NAMALWA (cell line): ENCODE measurements around the gene ZNF891.

Experiments used
- DNase-seq: peaks from one replicate; pipeline ENCODE4 v3.0.0-alpha.2; 2015; ENCODE audit warnings: low spot score

ZNF891 gene

DNA sequence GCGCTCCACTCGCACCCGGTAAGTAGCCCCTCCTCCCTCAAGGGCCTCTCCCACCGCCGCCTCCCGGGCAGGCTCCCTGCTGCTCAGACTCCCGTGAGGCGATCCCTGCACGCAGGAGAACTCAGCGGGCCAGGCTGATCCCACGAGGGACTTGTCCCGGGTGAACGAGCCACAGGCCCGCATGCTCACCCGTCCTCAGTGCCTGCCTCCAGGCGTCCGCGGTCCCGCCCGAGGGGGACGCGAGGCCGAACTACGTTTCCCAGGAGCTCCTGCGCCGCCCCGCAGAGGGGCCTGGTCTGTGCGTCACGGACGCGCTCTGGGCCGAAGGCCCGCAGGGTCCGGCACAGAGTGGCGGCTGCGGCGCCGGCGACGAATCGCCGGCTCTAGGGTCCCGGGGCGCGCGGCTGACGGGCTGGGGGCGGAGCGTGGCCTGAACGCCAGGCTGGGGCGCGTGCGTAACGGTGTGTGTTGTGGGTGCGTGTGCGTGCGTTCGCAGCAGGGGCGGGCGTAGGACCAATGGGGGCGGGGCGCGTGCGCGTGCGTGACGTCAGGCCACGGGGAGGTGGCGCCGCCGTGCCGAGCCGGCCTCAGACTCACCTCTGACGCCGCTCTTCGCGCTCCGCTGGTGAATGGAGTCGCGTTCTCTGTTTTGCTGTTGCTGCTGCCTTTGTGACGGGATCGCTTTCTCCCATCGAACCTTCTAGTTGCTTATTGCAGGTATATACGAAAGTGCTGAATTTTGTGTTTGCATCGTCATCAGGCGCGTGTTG lies at the start of gene ZNF891, which contains the start of gene ZNF10:
ZNF891 (minus strand) TSS at position 237 of the 770 bp plus-strand sequence. CDS start 8,356 bp downstream, outside the sequence.
ZNF10 (plus strand) TSS at position 590 of the 770 bp plus-strand sequence. CDS start 13,866 bp downstream, outside the sequence.
- peak; percentile 96 for DNase-seq

DNA sequence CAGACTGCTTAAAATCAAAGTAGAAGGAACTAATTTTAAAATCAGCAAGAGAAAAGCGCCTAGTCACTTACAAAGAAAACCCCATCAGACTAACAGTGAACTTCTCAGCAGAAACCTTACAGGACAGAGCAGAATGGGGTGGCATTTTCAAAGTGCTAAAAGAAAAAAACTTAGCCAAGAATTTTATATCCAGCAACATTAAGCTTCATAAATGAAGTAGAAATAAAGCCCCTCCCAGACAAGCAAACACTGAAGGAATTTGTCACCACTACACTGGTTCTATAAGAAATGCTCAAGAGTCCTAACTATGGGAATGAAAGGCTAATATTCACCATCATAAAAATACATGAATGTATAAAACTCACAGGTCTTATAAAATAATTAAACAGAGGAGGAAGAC lies 44.8 kb upstream of the ZNF891 start:
- no peak for DNase-seq

DNA sequence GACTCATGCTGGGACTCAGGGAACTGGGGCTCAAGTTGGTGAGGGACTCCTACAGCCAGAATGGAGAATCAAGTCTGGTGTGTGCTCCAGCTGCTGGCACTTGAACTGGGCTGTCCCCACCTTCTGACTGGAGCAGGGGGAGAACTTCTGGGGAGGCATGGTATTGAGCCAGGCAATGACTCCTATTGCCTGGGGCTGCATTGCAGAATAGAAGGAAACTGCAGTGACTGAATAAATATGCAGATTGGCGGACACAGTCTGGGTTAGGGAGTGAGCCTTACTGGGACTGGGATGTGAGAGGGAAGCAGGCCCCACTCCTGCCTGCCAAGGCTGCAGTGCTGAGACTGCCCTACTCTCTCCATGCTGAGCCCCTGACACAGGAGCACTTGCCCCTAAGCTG lies 42.4 kb upstream of the ZNF891 start:
- no peak for DNase-seq

DNA sequence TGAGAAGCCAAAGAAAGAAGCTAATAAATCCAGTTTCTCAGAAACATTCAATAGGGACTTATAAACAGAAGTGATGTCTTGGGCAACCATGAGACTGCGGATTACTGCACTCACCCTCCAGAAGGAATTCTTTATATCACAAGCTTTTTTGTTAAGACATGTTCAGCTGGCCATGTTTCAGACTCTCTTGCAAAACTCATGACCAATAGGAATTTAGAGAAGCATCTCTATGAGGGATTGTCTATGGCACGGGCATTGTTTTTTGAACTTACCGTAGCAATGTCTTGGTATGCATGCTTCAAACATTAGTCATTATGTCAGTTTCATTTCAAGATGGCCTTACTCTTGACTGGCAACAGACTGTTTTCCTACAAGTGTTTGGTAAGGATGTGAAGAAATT lies 35.7 kb upstream of the ZNF891 start:
- no peak for DNase-seq

DNA sequence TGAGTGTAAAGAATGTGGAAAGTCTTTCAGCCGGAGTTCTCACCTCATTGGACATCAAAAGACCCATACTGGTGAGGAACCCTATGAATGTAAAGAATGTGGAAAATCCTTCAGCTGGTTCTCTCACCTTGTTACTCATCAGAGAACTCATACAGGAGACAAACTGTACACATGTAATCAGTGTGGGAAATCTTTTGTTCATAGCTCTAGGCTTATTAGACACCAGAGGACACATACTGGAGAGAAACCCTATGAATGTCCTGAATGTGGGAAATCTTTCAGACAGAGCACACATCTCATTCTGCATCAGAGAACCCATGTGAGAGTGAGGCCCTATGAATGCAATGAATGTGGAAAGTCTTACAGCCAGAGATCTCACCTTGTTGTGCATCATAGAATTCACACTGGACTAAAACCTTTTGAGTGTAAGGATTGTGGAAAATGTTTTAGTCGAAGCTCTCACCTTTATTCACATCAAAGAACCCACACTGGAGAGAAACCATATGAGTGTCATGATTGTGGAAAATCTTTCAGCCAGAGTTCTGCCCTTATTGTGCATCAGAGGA lies 26.1 kb upstream of the ZNF891 start:
- no peak for DNase-seq

DNA sequence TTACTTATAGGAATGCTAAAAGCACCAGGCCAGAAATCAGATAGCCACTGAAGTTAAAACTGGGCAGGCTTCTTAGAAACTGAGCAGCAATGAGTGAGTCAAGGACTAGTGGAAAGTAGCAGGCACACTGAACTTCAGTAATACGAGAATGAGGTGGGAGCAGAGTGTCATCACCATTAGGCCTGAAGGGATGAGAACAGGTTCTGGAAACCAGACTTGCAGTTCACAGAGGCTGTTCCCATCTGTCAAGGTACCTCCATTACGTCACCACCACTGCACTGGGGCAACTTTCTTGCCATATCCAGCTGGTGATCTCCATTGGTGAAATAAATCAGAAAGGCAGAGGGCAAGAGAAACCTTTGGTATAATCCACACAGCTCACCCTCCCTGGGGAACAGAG lies 15.9 kb upstream of the ZNF891 start:
- no peak for DNase-seq

DNA sequence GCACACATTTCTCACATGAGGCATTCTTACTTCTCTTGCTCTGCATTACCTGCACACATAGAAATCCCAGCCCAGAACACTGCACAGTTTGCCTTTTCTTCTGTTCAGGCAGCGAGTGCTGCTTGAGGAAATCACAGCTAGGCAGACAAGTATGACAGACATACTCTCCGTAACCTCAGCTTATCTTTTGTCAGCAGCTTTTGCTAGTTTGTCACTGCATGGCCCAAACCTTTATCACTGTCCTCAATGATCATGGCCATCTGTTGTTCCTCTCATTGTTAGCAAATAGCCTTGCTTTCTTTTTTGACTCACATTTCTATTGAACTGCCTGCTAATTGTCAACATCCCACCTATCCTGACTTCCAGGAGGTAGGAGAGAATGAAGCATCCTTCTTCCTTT lies 5.7 kb upstream of the ZNF891 start:
- DNase-seq = no peak

DNA sequence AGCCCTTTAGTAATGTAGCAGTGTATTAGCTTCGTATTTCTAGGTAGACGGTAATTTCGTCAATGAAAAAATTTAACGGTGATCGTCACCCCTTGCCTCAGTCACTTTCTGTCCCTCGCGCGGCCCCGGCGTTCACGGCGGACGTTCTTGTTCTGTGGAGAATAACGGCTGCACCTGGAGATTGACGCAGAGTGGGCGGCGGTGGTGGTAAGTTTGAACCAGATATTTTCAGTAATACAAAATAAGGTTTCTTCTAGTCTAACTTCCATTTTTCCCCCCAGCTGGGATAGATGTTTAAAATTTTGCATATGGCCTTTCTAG lies 694 bp upstream of the ZNF891 start:
- no peak for DNase-seq

DNA sequence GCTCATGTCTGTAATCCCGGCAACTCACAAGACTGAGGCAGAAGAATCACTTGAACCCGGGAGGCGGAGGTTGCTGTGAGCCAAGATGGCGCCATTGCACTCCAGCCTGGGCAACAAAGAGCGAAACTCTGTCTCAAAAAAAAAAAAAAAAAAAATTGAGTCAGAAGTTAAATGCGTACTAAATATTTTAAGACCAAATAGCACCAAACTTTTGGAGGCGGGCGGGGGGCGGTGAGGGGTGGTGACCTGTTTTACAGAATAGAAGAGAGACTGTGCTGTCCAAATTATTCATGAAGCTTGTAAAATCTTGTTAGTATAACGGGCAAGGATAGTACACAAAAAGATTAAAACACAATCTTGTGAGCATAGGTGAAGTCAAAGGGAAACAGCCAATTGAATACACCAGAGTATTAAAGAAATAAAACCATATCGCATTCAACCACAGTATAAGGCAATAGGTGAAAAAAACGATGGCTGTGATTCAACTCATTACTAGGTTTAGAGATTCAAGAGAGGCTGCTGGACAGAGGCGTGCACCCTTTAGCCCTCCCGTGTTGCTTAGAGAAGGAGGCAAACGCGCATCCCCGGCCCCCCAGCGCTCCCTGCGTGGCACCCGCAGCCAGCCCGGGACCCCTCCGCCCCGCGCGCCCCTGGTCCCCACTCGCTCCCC lies 571 bp downstream of the ZNF891 start:
- DNase-seq = no peak

DNA sequence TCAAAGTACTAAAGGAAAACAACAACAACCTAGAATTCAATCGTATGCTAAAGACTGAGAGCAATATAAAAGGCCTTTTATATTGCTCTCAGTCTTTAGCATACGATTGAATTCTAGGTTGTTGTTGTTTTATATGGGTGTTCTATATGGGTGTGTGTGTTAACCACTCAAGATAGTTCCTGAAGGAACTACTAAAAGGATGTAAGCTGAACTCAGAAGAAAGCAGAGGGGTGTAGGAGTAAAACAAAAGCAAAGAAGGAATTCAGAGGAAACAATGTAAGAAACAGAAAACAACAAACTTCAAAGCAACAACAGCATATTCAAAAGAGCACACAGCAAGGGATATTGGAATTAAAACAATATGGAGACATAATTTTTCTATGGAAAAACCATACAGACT lies 5.4 kb downstream of the ZNF891 start:
- no peak for DNase-seq

DNA sequence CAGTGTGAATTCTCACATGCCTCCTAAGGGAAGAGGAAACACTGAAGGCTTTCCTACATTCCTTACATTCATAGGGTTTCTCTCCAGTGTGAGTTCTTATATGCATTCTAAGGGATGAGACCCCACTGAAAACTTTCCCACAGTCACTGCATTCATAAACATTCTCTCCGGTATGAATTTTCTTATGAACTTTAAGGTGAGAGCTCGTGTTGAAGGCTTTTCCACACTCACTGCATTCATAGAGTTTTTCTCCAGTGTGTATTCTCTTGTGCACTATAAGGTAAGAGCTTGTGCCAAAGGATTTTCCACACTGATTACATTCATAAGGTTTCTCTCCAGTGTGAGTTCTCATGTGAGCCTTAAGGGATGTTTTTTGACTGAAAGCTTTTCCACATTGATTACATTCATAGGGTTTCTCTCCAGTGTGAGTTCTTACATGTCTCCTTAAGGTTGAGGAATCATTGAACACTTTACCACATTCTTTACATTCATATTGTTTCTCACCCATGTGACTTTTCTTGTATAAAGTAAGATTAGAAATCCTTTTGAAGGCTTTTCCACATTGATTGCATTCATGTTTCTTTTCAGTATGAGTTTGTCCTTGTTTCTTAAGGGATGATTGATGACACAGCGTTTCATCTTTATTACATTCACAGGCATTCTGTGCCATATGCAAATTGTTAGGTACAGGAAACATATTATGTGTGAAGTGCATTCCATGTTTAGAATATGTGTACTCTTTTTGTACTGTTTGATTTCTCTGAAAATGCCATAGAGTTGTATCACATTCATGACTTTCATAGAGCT lies 9.5 kb downstream of the ZNF891 start:
- DNase-seq = peak; percentile 14

DNA sequence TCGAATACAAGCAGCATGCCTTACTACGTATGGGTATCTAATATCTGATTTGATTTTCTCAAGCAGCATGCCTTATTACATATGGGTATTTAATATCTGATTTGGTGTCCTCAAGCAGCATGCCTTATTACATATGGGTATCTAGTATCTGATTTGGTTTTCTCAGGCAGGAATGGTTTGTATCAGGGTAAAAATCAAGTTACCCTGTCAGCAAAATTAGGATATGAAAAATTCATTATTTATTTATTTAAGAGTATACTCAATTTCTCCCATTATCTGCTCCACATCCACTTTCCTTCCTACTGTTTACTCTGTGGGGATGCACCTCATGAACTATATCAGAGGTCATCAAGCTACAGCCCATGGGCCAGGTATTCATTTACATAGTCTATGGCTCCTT lies 21.9 kb downstream of the ZNF891 start:
- no peak for DNase-seq

DNA sequence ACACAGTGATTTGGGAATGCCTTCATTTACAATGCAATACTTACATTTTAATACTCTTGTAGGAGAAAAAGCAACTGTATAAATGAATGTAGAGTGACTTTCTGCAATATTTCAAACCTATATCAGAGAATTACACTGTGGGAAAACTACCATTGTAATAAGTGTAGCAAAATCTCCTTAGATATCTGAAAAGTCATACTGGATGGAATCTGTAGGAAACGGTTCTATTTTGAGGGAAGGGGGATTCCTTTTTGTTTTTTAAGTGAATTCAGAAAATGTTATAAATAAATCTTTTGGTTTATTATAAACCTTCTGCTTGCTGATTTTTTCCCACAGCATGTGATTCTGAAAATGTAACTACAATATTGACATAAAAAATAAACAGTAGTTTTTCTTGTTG lies 23.0 kb downstream of the ZNF891 start:
- no peak for DNase-seq

DNA sequence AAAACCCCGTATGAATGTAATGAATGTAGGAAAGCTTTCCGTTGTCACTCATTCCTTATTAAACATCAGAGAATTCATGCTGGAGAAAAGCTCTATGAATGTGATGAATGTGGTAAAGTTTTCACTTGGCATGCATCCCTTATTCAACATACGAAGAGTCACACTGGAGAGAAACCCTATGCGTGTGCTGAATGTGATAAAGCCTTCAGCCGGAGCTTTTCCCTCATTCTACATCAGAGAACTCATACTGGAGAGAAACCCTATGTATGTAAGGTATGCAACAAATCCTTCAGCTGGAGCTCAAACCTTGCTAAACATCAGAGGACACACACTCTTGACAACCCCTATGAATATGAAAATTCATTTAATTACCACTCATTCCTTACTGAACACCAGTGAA lies 23.8 kb downstream of the ZNF891 start:
- no peak for DNase-seq

DNA sequence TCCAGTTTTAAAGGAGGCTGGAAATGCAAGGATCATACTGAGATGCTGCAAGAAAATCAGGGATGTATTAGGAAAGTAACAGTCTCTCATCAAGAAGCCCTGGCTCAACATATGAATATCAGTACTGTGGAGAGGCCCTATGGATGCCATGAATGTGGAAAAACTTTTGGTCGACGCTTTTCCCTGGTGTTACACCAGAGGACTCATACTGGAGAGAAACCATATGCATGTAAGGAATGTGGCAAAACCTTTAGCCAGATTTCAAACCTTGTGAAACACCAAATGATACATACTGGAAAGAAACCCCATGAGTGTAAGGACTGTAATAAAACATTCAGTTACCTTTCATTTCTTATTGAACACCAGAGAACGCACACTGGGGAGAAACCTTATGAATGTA lies 24.5 kb downstream of the ZNF891 start:
- DNase-seq = no peak

DNA sequence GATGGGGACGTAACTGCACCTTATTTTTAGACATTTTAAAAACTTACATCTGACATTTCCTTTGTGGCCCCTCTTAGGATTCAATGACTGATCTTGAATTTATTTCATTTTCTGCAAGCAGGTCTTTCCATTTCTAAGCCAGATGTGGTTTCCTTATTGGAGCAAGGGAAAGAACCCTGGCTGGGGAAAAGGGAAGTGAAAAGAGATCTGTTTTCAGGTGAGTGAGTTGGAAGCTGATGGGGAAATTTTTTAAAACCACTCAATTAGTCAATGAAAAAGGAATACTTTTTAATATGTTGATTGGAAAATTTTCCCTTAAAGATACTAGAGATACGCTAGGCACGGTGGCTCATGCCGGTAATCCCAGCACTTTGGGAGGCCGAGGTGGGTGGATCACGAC lies 46.7 kb downstream of the ZNF891 start:
- no peak for DNase-seq

DNA sequence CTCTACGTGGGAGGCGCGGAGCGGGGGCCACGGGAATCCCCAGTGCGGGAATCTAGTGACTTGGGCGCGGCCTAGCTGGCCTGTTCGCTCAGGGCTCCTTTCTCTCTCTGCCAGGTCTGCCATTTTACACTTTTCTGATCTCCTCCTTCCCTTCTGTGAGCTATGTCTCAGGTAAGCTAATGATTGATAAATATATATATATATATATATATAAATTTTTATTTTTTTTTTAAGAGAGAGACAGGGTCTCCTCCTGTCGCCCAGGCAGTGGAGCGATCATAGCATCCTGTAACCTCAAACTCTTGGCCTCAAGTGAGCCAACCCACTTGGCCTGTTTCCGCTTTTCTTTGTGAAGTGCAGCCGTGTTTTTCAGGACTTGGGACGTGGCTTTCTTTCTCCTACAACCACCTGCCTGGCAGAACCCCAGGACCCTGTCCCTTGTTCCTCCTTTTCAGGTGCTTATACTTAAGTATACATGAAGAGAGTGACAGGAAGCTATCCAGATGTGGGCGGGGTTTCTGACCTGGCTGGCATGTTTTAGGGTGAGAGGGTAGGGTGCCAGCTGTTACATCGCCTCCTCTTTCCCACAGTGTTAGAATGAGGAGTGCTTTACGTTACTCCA lies 48.8 kb downstream of the ZNF891 start:
- no peak for DNase-seq

DNA sequence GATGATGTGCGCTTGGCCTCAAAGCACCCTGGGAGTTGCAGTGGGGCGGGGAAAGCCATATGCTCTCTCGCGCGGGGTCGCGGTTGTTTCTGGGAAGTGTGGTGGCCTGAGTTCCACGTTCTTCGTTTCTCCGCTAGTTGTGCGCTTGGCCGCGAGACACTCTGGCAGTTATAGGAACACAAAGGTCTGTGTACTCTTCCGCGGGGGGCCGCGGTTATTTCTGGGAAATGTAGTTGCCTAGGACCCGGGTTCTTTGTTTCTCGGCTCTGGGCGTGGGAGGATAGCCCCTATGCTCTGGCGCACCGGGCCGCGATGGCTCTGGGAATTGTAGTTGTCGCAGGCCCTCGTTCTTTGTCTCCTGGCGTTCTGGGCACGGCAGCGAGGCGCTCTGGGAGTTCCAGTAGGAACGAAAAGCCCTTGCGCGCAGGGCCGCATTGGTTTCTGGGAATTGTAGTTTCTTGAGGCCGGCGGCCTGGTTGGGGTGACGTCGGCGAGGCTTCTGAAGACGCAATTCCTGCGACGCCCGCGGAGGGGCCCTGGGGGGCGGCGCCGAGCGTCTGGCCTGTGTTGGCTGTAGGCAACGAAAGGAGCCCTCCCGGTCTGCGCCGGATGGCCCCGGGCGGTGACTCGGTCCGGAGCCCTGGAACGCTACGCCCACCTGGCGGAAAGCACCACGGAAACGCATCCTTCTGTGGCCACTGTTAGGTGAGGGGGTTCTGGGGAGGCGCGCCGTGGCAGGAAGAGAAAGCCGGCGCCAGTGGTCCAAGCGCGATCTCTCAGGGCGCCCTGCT lies 49.5 kb downstream of the ZNF891 start, which contains the start of gene ZNF140:
ZNF140 (plus strand) TSS at position 556 of the 791 bp plus-strand sequence. CDS start 398 bp downstream, outside the sequence.
- peak; percentile 96 for DNase-seq

DNA sequence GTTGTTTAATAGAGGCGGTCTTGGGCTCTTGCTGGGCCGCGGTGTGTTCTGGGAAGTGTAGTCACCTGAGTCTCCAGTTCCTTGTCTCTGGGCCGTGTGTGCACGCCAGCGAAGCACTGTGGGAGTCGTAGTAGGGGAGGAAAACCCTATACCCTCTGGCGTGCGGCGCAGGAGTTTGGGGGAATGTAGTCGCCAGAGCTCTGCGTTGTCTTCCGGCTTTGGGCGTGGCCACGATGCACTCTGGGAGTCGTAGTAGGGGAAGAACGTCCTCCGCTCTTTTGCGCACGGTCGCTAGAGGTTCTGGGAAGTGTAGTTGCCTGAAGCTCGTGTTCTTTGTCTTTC lies 50.1 kb downstream of the ZNF891 start:
- peak; percentile 99 for DNase-seq

DNA sequence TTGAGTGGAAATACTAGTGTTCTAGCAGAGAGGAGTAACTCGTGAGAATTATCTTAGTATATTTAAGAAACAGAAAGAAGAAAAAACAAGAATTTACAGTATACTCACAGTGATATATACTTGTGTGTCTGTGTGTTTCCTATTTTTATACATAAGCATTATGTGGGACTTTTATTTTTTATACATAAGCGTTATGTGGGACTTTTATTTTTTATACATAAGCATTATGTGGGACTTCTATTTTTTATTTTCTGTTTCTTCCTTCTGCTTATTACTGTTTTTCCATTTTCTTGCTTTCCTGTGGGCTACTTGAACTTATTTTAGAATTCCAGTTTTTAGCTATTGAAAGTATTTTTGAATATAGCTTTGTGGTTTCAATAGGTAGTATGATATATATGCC lies 56.2 kb downstream of the ZNF891 start:
- DNase-seq = no peak

DNA sequence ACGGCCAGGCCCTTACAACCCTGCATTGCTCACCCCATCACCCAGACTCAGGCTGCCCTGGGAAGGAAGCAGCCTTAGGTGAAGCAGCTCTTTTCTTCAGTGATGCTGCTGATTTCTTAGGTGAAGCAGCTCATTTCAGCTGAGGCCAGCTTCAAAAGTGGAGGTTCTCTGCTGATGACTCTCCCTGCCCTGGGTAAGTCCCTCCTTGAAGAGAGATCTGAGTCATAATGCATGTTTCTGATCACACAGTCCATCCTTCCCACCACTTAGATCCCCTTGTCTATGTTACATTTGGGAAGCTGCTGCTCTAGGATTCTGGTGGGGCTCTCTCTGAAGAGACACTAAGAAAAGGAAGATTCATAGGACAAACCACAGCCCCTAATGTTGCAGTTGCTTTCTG lies 66.5 kb downstream of the ZNF891 start:
- no peak for DNase-seq
